Daoy (cell line): ENCODE data around the gene FKTN. TPM values are rescaled to one million over a fixed set of nuclear protein-coding genes. Genes with fewer than 3 reads are reported as not detected.
A peak's percentile ranks its signal among the peaks of the same experiment; 100 is the strongest.

Source experiments
- DNase-seq: peaks from one replicate; pipeline ENCODE4 v3.0.0-alpha.2; 2015; ENCODE audit warnings: low read depth
- total RNA-seq: library from RNA; depleted of rRNA; stranded (reverse); fragments of >200 nt; shearing (Covaris generic); gene quantifications from 2 replicates; pipeline ENCODE4 v1.2.3, GENCODE V29; 2014

Gene FKTN
- total RNA-seq, 1 experiment from 2014 or later, result 17.7 TPM

- no peak for DNase-seq
Observed at GRCh38 chr9:105632807-105633206, 74.9 kb downstream of the FKTN start.

DNA sequence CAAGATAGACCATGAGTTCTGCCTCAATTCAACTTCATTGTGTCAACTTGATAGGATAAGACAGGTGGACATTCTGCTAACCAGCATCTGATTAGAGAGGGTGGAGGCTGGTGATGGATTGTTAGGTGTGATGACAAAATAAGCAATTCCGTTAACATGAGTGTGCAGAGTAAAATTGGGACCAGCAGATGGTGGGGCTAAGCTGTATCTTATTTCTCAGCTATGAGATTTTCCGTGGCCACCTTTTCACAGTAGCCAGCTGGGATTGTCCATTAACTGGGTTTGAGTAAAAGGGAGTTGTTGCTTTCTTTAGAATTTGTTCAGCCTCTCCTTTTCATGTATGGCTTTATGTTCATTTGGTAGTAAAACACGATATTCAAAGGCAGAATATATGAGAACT, 75.5 kb downstream of the FKTN start:
- DNase-seq, result no peak

- DNase-seq, result no peak
Observed at GRCh38 chr9:105636331-105636730, 78.4 kb downstream of the FKTN start.

- no peak for DNase-seq
Observed at GRCh38 chr9:105637787-105638395, 80.0 kb downstream of the FKTN start.

GRCh38 chr9:105639936-105640335, 82.0 kb downstream of the FKTN start:
- no peak for DNase-seq

GRCh38 chr9:105643795-105644194, 85.9 kb downstream of the FKTN start:
- DNase-seq, result no peak

DNA sequence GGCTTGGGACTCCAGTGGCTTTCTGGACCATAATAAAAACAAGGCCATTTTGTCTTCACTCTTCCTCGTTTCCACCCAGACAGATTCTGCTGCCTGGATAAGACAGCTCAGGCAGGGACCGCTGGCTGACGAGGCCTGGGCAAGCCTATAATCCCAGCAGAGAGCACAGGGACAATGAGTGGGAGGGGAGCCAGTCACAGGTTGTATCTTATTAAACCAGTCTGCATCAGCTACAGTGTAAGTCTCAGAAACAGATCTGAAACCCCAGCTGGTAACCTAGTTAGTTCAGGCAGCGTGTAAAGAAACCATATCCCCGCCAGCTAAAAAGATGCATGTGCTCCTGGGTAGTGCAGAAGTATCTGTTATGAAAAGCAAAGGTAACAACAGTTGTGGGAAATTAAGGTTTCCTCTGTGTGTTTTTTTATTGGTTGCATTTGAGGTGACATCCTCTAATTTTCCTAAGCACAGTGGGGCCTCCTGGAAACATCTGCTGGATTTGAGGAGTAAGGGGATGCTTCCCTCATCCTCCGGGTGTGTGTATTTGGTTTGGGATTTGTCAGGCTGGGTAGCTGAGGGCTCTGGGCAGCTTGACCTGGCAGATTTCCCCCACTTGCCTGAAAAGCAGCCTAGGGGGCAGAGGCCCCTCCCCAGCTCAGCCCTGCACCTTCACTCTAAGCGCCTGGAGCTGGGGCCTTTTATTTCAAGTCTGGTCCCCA, 89.1 kb downstream of the FKTN start:
- no peak for DNase-seq

DNA sequence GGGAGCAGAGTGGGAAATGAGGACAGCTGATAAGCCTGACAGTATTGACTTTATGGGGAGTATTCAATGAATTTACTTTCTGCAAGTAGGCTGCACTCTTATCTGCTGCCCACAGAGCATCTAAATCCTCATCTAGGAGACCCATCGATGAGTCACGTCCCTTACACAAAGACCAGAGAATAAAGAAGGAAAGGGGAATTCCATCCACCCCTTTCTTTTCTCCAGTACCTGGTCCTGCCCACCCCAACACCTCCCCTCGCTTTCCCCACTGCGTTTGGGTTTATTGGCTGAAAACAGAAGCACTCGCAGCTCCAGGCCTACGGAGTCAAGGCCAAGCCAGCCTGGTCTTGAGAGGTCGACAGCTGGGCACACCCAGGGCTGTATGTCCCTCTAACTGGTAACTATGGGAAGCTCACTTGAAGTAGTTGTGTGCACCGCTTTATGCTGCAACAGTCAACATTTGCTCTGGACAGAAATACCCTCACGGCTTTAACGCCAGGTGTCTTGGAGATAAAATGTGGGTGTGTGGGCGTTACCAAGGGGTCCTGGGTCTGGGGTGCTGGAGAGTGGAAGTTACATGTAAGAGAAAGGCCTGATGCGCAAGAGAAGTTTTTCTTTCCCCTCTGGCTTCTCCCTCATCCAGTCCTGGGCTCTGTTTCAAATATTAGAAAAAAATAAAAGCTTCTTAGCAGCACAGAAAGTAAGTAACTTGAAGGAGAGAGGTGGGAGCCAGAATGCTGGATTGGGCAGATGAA, 89.8 kb downstream of the FKTN start:
- DNase-seq, result peak; percentile 67

GRCh38 chr9:105651806-105652205, 93.9 kb downstream of the FKTN start:
- DNase-seq, result no peak

- DNase-seq, result peak; percentile 65
Observed at GRCh38 chr9:105656131-105656921, 98.4 kb downstream of the FKTN start.

DNA sequence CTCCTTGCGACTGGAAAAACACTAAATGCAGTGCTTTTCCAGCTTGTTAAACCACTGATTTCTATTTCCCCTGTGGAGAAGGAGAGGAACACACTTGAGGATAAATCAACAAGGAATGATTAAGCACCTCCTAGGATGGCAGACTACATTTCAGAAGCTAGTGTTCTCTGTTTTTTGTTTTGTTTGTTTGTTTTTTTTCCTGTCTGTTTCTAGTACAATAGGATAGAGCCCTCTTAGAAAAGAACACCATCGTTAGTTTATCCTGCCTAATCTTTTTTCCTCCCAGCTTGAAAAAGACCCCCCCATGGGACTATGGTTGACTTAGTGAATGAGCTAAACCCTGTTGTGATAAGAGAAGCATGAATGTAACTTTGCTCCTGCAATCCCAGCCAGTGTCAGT, 100.4 kb downstream of the FKTN start:
- DNase-seq, result no peak

- no peak for DNase-seq
Observed at GRCh38 chr9:105661011-105661410, 103.1 kb downstream of the FKTN start.

- no peak for DNase-seq
Observed at GRCh38 chr9:105662184-105663104, 104.5 kb downstream of the FKTN start, which contains the start of gene TAL2. TAL2 (plus strand) TSS chr9:105662457; CDS start chr9:105662497, 40 bp downstream.

DNA sequence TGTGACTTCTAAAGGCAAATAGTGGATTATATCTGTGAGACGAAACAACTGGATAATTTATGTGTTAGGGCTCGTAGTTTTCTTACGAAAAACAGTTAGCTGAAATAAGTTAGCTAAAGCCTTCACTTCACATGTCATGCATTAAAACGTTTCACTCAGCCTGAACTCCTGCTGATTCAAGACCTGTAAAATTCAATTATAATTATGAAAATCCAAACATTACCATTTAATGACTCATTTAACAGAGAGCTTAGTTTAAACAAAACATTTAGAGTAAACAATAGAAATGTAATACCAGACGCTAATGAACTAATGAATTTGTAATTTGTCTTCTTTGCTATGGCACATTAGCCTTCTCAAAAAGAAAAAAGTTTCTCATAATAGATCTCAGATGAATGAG, 106.0 kb downstream of the FKTN start:
- no peak for DNase-seq

DNA sequence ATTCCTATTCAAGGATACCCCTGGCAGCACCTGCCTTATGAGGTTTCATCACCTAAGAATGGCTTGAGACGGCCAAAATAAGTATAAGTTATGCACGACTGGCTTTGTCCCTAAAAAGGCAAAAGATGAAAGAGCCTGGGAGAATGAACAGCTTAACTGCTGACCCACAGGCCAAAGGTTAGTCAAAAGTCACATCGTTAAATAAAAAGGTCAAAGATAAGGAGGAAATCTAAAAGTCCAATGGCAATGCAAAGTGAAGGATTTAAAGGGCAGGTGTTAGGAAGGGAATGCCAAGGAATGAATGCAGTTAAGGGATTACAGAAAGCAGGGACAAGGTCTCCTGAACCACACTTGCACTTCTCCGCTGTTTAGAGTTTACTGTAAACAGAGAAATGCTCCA, 109.9 kb downstream of the FKTN start:
- DNase-seq, result no peak

DNA sequence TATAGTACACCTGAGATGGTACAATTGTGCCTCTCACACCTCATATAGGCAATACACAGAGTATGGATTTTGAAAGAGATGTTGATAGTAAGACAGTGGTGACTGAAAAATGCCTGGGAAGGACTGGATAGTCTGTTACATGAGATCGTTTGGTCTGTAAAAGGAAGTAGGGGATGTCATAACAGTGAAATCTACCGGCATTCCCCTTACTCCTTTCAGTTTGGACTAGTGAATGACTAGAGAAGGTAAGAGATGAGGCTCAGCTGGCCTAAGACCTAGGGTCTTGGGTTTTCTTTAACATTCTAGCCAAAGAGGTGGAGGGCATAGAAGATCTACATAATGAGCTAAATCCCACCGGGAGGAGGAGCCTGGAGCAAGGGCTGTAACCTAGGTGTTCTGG, 112.4 kb downstream of the FKTN start:
- no peak for DNase-seq

DNA sequence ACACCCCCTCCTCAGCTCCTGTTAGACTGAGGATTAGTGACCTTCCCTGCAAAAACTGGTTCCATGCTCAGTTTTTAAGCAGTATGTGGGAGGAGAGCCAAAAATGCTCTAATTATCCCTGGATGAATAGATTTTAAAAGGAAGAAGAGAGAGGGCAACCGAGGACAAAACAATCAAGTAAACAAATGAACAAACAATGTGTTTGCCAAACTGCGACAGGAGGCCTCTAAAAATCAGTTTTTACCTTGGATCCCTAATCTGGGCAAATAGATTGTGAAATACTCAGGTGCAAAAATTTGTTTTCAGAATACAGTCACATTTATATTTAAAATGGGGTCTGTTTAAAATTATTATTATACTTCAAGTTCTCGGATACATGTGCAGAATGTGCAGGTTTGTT, 112.8 kb downstream of the FKTN start:
- no peak for DNase-seq

GRCh38 chr9:105672711-105673234, 114.8 kb downstream of the FKTN start:
- DNase-seq, result no peak

DNA sequence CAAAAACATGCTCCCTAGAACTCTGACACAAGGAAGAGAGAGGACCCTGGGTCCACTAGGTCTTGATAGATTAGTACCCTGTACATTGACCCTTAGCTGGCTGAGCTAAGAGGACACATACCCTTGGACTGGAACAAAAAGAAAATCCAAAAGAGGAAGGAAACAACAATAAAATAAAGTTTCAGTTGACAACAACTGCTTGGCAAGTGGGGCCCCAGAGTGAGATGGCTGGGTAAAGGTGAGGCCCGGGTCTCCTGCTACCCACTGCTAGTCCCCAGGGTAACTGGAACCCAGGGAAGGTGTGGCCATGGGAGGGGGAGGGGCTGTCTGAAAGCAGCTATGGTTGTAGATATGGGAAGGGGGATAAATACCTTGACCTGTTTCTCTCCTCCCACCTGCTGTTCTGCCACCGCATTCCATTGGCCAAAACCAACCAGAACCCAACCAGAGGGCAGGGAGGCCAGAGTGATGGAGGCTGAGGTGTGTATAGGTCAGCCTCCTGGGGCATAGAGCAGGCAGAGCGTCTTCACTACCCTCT, 116.0 kb downstream of the FKTN start:
- DNase-seq, result no peak

DNA sequence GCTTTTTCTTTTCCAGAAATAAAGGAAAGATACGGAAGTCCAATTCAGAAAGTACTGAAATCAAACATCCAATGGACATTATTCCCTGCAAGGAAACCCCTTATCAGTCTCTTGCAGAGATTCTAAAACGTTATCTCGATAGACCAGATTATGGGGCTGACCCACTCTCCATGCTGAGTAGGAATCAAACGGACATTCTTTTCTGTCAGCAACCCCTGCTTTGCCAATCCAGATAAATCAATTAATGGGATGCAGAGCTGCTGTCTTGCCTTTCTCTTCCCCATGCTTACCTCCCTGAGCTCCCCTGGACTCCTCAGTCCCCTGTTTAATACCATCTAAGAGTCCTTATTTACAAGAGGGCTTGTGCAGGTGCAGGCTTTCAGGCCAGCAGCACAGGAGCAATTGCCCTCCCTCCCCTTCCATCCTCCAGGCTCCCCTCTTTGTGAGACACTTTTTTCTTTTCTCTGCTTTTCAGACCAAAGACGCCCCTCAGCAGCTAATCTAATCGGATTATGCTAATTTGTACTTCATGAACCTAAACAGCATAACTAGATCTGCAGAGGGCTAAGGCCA, 118.5 kb downstream of the FKTN start:
- no peak for DNase-seq
